ENCODE results near the gene CDH15.

The CDH15 gene

DNA sequence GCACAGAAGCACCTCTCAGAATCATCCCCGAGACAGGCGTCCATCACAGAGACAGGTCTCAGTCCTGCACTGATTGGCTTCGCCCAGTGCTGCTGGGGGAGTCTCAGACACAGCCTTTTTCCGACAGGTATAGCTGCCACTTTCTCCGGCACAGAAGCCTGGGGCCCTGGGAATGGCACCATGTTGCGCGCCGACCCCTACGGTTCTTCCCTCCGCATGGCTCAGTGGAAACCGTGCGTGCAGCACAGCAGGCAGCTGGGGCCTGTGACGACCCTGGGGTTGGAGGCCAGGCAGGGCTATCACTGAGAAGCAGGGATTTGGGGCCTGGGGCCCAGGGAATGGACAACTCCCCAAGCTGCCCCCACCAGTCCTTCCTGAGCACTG lies 29.7 kb upstream of the CDH15 start:
- DNase-seq = no peak

- no peak for DNase-seq
These were observed 28.9 kb upstream of the CDH15 start for GRCh38 chr16:89142474-89143195.

- DNase-seq = no peak
These were observed 28.3 kb upstream of the CDH15 start for GRCh38 chr16:89143201-89143741.

DNA sequence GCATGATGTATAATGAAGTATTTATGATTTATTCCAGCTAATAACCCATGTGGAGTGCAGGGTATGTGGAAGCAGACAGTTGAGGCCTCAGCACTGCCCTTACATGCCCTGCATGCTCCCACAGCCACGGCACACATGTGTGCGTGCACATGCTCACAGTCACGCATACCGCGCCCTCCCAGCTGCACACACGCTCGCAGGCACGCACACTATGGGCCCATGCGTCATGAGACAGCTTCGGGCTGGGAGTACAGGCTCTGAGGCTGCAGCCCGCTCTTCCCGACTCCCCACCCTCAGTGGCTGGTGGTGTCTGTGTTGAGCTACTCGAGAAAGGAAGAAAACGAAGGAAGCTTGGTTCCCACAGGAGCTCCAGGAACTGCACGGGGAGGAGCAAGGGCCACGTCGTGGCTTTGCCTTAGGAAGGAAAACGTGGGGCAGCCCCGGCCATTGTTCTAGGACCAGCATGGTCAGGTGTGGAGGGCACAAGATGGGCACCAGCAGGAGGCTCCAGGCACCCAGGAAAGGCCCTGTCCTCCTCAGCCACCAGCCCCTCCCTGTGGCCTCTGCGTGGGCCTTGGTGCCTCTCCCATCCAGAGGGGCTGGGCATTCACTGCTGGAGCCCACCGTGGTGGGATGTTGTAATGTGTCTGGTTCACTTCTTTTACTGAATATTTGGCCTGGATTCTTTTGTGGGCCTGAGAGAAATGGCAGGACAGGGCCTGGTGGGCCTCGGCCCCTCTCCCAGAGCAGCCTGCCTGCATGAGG lies 27.5 kb upstream of the CDH15 start:
- no peak for DNase-seq

GRCh38 chr16:89144681-89145080 lies 26.9 kb upstream of the CDH15 start:
- DNase-seq = no peak

DNA sequence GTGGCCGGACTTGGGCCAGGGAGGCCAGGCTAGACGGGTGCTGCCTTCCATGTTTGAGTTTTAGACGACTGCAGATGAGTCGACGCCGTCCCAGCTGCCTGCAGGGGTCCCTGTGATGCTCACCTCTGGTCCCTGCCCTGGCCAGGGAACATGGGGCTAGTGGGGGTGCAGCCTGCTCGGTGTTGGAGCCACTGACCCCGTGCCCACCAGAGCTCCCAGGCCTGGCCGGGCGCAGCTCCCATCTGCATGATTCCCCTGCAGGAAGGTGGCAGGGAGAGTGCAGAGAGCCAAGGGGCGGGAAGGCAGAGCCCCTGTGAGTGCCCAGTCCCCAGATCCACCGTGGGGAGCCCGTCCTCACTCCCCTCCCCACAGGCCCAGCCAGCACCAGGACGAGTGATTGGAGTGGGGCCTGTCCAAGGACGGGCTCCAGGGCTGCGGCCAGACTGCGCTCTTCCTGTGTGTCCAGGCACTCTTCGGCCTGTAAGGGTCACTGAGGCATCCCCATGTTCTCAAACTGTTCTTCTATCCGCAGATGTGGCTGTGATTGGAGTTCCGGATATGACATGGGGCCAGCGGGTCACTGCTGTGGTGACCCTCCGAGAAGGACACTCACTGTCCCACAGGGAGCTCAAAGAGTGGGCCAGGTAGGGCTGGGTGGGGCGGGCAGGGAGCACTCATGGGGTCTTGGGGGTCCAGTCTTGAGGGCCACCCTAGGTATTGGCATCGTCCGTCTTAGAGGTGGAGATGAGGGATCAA lies 26.0 kb upstream of the CDH15 start:
- no peak for DNase-seq

DNA sequence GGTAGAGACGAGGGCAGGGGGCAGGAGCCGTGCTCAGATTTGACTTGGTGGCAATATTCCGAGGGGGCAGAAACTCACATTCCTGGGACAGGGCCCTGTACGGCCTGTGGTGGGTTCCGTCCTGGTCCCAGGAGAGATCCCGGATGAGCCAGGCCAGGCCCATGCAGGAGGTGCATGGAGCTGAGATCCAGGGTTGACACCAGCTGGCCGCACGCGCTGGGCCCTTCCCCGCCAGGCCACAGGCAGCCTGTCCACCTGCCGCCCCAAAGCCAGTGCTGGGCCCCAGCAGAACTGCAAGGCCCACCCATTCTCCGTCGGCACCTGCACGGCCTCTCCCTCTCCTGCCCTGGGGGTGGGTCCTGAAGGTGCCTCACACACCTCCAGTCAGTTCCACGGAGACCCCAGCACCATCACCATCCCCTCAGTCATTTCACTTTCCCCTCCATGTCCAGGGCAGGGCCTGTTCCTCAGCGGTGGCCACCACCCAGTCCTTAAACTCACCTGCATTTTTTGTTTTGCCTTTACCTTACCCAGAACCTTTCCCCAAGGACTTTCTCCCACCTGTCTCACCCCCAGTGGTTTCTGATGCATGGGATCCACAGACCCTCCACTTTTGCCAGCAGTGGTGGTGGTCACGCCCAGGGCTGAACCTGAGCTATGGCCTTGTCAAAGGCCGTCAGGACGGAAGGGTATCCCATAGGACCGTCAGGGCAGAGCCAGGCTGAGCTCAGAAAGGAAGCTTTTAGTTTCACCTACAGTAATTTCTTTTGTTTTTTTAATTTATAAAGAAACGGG lies 25.1 kb upstream of the CDH15 start:
- no peak for DNase-seq

GRCh38 chr16:89147085-89147817 lies 24.3 kb upstream of the CDH15 start:
- DNase-seq = no peak

GRCh38 chr16:89149386-89149785 lies 22.2 kb upstream of the CDH15 start:
- DNase-seq = no peak

DNA sequence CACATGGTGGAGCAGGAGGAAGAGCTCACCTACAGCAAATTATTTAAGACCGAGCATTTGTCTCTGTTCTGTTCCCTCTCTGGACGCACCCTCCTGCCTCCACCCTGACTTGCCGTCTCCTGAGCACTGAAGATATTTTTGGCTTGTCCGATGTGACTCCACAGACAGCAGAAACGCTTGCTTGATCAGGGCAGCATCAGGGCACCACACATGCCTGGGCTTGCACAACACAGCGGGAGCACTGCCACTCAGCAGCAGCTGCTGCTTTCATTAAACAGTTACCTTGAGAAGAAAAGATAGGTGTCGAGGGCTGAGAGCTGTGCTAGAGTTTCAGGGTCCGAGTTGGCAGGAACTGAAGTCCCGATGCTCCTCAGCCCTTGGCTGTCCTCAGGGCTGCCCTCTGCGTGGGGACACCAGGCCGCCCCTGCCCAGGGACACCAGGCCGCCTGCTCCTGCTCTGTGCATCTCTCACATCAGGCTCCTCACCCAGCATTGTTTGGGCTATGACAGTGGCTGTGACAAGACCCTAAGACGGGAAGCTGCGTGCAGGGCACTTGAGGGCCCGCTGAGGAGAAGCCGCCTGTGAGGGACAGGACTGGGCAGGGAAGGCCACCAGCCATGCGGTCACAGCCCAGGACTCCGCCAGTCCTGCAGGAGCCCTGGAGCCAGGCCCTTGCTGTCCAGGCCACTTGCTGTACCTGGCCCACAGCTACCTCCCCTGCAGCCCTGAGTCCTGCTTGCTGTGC lies 21.3 kb upstream of the CDH15 start:
- no peak for DNase-seq

DNA sequence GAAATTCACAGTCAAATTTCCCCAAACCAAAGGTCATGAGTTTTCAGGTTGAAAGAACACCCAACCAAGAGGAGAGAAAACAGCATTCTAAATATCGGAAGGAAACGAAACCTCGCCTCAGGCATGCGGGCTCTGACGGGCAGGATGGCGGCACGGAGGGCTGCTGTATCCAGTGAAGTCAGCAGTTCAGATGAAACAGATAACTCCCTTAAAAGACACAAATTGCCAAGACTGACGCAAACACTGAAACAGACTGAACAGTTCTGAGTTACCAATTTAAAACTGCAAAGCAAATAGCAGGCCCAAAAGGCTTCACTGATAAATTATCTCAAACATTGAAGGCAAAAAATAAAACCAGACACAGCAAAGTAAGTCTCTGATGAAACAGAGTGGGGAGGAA lies 20.6 kb upstream of the CDH15 start:
- no peak for DNase-seq

- DNase-seq = no peak
These were observed 18.5 kb upstream of the CDH15 start for GRCh38 chr16:89152831-89153700.

- DNase-seq = no peak
These were observed 17.7 kb upstream of the CDH15 start for GRCh38 chr16:89153848-89154271.

- DNase-seq = no peak
These were observed 17.0 kb upstream of the CDH15 start for GRCh38 chr16:89154390-89155183.

- no peak for DNase-seq
These were observed 16.3 kb upstream of the CDH15 start for GRCh38 chr16:89155184-89155679.

DNA sequence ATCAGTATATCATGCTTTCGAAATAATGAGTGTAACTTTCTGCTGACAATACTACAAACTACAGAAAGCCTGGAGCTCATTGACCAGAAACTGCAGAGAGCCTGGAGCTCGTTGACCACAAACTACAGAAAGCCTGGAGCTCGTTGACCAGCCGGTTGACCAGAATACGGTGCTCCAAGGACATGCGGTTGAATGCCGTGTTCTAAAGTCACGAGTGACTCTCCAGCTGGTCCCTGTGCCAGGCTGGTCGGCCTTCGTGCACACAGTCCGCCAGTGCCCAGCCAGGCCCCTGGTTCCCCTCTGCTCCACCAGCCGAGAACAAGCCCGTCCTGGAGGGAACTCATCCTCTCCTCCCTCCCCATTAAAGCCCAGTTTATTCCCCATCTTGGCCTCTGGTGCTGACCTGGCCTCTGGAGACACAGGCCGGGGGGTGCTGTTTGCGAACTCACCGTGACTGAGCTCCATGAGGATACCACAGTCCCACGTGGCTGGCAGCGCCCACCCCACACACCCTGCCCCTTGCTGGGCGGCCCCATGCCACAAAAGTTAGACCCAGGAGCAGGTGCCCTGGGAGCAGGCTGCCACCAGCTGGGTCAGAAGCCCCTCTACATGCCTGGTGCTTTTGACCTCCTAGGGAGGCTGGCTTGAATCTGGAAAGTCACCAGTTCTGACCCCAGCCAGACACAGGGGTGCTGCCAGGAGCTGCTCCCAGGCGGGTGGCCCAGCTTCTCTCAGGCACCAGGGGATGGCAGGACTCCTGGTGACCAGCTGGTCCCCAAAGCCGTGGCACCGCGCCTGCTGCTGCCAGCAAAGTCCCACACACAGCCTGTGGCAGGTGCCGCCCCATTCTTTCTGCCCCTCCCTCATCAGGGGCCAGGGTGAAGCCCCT lies 15.5 kb upstream of the CDH15 start:
- no peak for DNase-seq

DNA sequence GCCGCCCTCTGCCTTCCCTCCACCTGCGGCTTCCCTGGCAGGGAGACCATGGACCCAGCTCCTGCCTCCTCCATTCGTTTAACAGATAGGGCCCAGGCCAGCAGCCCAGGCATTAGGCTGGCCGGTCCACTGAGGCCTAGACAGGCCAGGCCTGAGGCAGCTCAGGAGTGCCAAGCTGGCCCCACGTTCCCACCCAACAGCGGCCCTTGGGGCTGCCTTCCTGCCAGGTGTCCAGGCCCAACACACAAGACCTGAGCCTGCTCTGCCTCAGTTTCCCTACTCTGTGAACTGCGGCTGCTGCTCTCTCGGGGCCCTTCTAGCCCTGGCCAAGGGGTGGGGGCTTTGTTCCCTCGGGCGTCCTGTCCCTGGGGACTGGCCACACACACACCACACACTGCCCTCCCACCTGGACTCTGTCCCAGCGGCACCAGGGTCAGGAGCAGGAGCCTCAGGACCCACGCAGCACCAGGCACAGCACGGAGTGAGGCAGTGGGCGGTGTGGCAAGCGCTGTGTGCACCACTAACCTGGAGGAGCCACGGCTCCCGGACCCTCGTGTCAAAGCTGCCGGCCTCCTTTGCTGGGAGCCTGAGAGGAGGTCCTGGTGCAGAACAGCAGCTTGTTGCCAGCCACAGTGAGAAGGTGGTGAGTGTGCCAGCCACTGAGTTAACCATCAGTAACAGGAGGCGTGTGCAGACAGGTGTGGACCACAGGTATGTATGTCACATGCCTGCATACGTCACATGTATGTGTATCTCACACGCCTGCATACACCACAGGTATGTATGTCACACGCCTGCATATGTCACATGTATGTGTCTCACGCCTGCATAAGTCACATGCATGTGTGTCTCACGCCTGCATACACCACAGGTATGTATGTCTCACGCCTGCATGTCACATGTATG lies 14.6 kb upstream of the CDH15 start:
- DNase-seq = no peak
